ENCODE results near the gene LRBA.

GRCh38 chr4:150325872-150326271 lies 689.2 kb downstream of the LRBA start:
- TF ChIP-seq CTCF (conservative IDR thresholded peaks at IDR 0.05): no peak
- no peak for TF ChIP-seq EZH2 (IDR thresholded peaks at IDR 0.05; ENCODE audit: low read depth)

All from PC-9 (cell line).